Activated naive CD8-positive, alpha-beta T cell treated with anti-CD3 and anti-CD28 coated beads, Interleukin-2, amount 10 ng/mL, durations not matched to agents 7 days and 5 days (primary cell): Measurements from ENCODE around the gene DBI. TPM values are rescaled to one million over a fixed set of nuclear protein-coding genes. Genes with fewer than 3 reads are reported as not detected.

Experiments used
- ATAC-seq: fragments of 150-1000 bp; cut with Tn5 transposase; one replicate; pipeline ENCODE4 v1.10.0; 2021; ENCODE audit warnings: low read depth, moderate library complexity
- POLR2A ChIA-PET: fragments of 350-600 bp; sonication (Branson Sonifier 250); formaldehyde crosslinking; loops from one replicate; lab custom pipeline; 2021; ENCODE audit warnings: antibody characterized with exemption; lab: Charles Lee
- DNase-seq: peaks from one replicate; pipeline ENCODE4 v3.0.0; 2021
- H3K27ac Mint-ChIP-seq: one replicate; pipeline ENCODE4 v1.8.0; 2022; ENCODE audit warnings: mild to moderate bottlenecking, mixed read lengths
- H3K27me3 Mint-ChIP-seq: one replicate; pipeline ENCODE4 v1.8.0; 2022; ENCODE audit warnings: mild to moderate bottlenecking, moderate library complexity, mixed read lengths
- H3K36me3 Mint-ChIP-seq: one replicate; pipeline ENCODE4 v1.8.0; 2021; ENCODE audit warnings: mild to moderate bottlenecking, mixed read lengths
- H3K4me1 Mint-ChIP-seq: one replicate; pipeline ENCODE4 v1.8.0; 2021; ENCODE audit warnings: mixed read lengths
- H3K4me3 Mint-ChIP-seq: one replicate; pipeline ENCODE4 v1.8.0; 2022; ENCODE audit warnings: mild to moderate bottlenecking, moderate library complexity, mixed read lengths
- H3K9me3 Mint-ChIP-seq: one replicate; pipeline ENCODE4 v1.8.0; 2021; ENCODE audit warnings: mixed read lengths
- total RNA-seq, 2 experiments: library from RNA; stranded (reverse); gene quantifications; one replicate each; pipeline ENCODE4 v1.2.3, GENCODE V29; 2021

The DBI gene
- total RNA-seq, 2 experiments from 2014 or later, result 141 to 147 TPM

DNA sequence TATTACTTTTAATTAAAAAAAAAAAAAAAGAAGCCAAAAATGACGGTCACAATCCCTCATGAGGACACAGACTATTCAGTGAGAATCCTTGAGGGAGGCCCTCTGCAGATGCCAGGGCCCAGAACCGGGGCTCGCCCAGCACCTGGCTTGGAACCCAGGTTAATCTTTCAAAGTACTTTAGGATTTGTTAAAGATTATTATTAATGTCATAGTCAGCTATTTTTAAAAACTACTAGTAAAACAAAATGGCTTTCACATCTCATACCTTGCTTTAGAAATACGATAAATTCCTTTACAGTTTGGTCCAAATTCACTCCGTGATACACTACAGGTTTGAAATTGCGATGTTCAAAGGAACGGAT is 27.2 kb upstream of the DBI start:
- Mint-ChIP-seq H3K27me3 (no peaks in the 10 kb centered on the region), H3K4me1 (peaks cover 21% of the 10 kb centered on the region), H3K4me3 (peak overlapping the region; percentile 26), H3K9me3 (no peaks in the 10 kb centered on the region), H3K36me3 (no peaks in the 10 kb centered on the region), H3K27ac (peak overlapping the region; percentile 65)
- POLR2A ChIA-PET, result interaction anchor here (0.8 to 2.2 kb wide), 3 partner anchors 15 to 28 kb away, joined by 3 to 25 read pairs (median 3); partner anchors contain the start of genes C2orf76 and DBI
- DNase-seq (no peak), ATAC-seq (no peak)

DNA sequence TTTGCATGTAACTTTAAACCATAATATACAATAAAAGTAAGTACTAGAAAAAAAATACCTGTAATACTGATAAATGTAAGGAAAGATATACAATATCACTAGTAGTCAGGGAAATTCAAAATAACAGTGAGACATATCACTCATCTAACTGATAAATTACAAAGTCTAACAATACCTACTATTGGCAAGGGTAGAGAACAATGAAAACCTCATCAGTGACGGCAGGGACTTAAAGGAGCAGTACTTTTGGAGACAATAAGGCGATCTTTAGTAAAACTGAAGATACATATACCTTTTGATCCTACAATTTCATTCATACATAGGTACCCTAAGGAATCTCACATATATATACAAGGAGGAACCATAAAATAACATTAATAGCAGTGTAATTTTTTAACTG is 25.1 kb upstream of the DBI start:
- Mint-ChIP-seq H3K4me3 (no peak overlapping the region), H3K27me3 (no peaks in the 10 kb centered on the region), H3K27ac (no peak overlapping the region), H3K36me3 (no peaks in the 10 kb centered on the region), H3K4me1 (peaks cover 21% of the 10 kb centered on the region), H3K9me3 (no peaks in the 10 kb centered on the region)
- POLR2A ChIA-PET, result no interaction called here
- ATAC-seq (no peak), DNase-seq (no peak)

DNA sequence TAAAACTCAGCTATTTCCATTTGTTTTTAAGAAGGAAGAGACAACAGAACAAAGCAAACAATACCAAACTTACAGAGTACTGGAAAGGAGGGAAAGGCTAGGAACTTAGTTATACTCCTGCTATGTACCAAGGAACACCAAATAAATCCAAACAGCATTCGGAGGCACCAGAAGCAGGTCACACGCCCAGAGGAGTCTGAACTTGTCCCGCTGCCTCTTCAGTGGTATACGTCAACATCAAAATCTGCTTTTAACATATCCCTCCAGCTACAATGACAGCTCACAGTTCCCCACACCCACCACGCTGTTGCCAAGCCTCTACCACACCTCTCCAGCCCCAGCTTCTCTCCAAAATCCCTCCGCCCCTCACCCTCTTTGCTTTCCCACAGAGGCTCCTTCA is 17.5 kb upstream of the DBI start:
- no peaks in the 10 kb centered on the region for H3K36me3 Mint-ChIP-seq
- H3K27ac Mint-ChIP-seq, result no peak overlapping the region
- POLR2A ChIA-PET, result no interaction called here
- H3K27me3 Mint-ChIP-seq, result no peaks in the 10 kb centered on the region
- H3K4me3 Mint-ChIP-seq, result no peak overlapping the region
- no peak for DNase-seq
- no peaks in the 10 kb centered on the region for H3K4me1 Mint-ChIP-seq
- H3K9me3 Mint-ChIP-seq, result no peaks in the 10 kb centered on the region
- ATAC-seq, result no peak

DNA sequence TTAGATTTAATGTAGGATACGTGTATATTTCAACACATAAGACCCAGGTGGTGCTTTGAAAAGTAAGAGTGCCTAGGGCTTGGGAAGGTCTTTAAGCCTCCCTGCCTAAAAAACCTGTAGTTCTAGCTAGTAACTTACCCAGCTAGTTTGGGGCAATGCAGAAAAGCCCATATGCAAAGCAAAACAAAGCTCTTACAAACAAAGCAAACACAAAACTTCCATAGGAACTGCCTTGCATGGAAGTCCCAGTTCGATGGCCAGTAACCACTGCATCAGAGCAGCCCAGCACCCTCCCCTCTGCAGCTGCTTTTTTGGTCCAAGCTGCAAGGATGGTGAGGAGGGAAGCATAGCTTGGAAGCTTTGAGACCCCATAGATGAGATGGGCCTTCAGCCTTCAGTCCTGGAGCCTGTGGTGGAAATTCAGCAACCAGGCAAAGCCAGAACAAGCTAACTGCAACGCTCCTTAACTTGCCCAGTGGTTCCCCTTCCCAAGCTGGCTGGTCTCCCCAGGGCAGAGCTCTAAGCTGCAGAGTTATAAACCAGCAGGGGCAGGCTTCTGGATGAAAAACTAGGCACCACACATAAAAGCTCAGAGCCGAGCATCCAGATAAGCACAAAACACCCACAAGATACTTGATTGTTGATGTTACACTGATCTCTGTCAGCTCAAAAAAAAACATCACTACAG is 16.3 kb upstream of the DBI start:
- no peaks in the 10 kb centered on the region for H3K36me3 Mint-ChIP-seq
- no peaks in the 10 kb centered on the region for H3K4me1 Mint-ChIP-seq
- POLR2A ChIA-PET, result interaction anchor here (1.6 kb wide), 1 partner anchor 17 kb away, joined by 7 read pairs; the partner anchor contains the start of genes C2orf76 and DBI
- DNase-seq (no peak), ATAC-seq (no peak)
- no peak overlapping the region for H3K4me3 Mint-ChIP-seq
- no peaks in the 10 kb centered on the region for H3K9me3 Mint-ChIP-seq
- H3K27ac Mint-ChIP-seq, result no peak overlapping the region
- H3K27me3 Mint-ChIP-seq, result no peaks in the 10 kb centered on the region

DNA sequence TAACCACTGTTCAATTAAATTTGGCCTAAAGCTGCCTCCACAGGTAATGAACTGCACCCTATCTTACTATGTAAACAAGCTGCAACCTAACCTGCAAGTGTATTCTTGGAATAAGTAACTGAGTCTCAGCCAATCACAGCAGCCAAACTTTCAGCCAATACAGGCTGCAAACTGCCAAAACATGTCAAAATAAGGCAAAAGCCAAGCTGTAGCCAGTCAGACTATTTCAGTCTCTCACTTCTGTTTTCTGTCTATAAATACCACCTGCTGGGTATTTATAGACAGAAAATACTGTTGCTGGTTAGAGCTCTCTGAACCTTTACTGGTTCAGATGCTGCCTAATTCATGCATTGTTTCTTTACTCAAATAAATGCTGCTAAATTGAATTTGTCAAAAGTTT is 14.4 kb upstream of the DBI start:
- Mint-ChIP-seq H3K4me3 (no peak overlapping the region), H3K36me3 (no peaks in the 10 kb centered on the region), H3K4me1 (peaks cover 10% of the 10 kb centered on the region), H3K9me3 (no peaks in the 10 kb centered on the region), H3K27me3 (no peaks in the 10 kb centered on the region), H3K27ac (no peak overlapping the region)
- POLR2A ChIA-PET, result interaction anchor here (1.6 kb wide), 1 partner anchor 15 kb away, joined by 7 read pairs; the partner anchor contains the start of genes C2orf76 and DBI
- ATAC-seq, result no peak
- no peak for DNase-seq

DNA sequence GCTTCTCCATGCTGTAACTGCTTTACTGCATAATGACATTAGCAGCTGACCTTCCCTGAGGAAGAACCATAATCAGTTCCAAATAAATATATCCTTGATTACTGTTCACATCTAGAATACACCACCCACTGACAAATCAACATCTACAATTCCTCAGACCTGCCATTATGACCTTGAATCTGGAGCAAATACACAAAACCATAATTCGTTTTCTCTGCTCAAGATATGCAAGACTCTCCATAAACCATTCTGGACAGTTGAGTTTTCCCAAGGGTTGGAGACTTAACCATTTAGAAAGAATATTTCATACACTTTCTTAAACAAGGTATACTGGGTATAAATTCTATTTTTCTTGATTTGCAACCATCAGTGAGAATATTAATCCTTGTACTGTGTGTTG is 11.9 kb upstream of the DBI start:
- no peaks in the 10 kb centered on the region for H3K27me3 Mint-ChIP-seq
- no peak for DNase-seq
- no peak overlapping the region for H3K4me3 Mint-ChIP-seq
- no peaks in the 10 kb centered on the region for H3K36me3 Mint-ChIP-seq
- H3K4me1 Mint-ChIP-seq, result peaks cover 10% of the 10 kb centered on the region
- no peak overlapping the region for H3K27ac Mint-ChIP-seq
- no peaks in the 10 kb centered on the region for H3K9me3 Mint-ChIP-seq
- ATAC-seq, result no peak
- POLR2A ChIA-PET, result interaction anchor here (1.2 kb wide), 1 partner anchor 15 kb away, joined by 3 read pairs; no protein-coding TSS in a partner anchor

DNA sequence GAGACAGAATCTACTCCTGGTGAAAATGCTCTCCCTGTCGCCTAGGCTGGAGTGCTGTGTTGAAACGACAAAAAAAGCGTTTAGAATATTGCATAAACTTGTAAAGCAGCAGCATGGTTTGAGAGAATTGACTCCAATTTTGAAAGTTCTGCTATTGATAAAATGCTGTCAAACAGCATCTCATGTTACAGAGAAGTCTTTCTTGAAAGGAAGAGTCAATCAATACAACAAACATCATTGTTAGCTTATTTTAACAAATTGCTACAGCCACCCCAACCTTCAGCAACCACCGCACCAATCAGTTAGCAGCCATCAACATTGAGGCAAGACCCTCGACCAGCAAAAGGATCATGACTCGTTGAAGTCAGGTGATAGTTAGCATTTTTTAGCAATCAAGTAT is 7.0 kb upstream of the DBI start:
- DNase-seq, result no peak
- Mint-ChIP-seq H3K27me3 (no peaks in the 10 kb centered on the region), H3K27ac (no peak overlapping the region), H3K4me3 (no peak overlapping the region), H3K9me3 (no peaks in the 10 kb centered on the region), H3K4me1 (peaks cover 10% of the 10 kb centered on the region), H3K36me3 (no peaks in the 10 kb centered on the region)
- ATAC-seq, result no peak
- POLR2A ChIA-PET, result no interaction called here

DNA sequence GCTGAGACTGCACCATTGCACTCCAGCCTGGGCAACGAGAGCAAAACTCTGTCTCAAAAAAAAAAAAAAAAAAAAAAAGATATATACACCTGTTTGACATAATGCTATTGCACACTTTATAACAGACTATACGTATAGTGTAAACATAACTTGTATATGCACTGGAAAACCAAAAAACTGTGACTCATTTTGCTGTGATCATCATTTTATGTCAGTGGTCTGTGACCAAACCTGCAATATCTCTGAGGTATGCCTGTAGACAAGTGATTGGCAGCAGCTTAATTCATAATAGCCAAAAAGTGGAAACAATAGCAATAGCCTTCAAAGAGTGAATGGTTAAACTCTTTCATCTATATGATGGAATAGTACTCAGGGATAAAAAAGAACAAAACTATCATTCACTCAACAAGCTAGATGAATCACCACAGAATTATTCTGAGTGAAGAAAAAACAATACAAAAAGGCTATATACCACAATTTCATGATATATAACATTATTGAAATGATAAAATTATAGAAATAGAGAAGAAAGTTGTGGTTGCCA is 6.3 kb upstream of the DBI start:
- DNase-seq (no peak), ATAC-seq (no peak)
- H3K4me1 Mint-ChIP-seq, result peaks cover 15% of the 10 kb centered on the region
- no peak overlapping the region for H3K27ac Mint-ChIP-seq
- H3K27me3 Mint-ChIP-seq, result no peaks in the 10 kb centered on the region
- H3K36me3 Mint-ChIP-seq, result no peaks in the 10 kb centered on the region
- no peak overlapping the region for H3K4me3 Mint-ChIP-seq
- no peaks in the 10 kb centered on the region for H3K9me3 Mint-ChIP-seq
- POLR2A ChIA-PET, result no interaction called here

DNA sequence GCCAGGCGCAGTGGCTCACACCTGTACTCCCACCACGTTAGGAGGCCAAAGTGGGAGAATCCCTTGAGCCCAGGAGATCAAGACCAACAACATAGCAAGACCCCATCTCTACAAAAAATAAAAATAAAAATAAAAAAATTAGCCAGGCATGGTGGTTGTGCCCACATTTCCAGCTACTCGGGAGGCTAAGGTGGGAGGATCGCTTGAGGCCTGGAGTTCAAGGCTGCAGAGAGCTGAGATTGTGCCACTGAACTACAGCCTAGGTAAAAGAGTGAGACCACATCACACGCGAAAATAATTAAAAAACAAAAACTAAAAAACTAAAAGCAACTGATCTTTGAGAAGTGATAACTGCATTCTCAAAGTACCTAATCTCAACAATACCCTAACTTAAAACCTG is 2.0 kb upstream of the DBI start:
- POLR2A ChIA-PET, result interaction anchor here (0.6 to 1.0 kb wide), 2 partner anchors 12 to 25 kb away, joined by 3 read pairs; no protein-coding TSS in a partner anchor
- Mint-ChIP-seq H3K27me3 (no peaks in the 10 kb centered on the region), H3K9me3 (no peaks in the 10 kb centered on the region), H3K36me3 (peaks cover 10% of the 10 kb centered on the region), H3K4me1 (peaks cover 20% of the 10 kb centered on the region), H3K4me3 (peak overlapping the region; percentile 100), H3K27ac (no peak overlapping the region)
- ATAC-seq, result no peak
- no peak for DNase-seq

DNA sequence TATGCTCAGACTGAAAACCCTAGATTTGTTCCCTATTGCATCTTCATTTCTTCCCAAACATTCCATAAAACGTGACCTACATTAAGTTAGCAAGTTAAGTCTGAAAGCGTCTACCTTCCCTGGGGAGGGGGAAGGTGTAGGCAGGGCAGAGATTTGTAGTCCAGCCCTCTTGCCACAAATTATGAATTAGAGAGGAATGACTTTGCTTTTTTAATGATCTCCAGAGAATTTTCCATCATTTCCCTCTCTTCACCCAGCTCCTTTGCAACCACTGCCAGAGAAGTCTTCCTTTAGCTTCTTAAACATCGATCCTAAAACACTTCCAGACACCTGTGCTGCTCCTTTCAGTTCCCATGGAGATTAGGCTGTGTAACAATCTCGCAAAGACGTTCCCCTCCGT is 1.3 kb upstream of the DBI start:
- H3K27ac Mint-ChIP-seq, result peak overlapping the region; percentile 96
- H3K4me3 Mint-ChIP-seq, result peak overlapping the region; percentile 100
- H3K4me1 Mint-ChIP-seq, result peaks cover 23% of the 10 kb centered on the region
- peaks cover 15% of the 10 kb centered on the region for H3K36me3 Mint-ChIP-seq
- DNase-seq, result no peak
- no peaks in the 10 kb centered on the region for H3K27me3 Mint-ChIP-seq
- POLR2A ChIA-PET, result interaction anchor here (1.0 kb wide), 1 partner anchor 26 kb away, joined by 3 read pairs; no protein-coding TSS in a partner anchor
- no peaks in the 10 kb centered on the region for H3K9me3 Mint-ChIP-seq
- no peak for ATAC-seq

DNA sequence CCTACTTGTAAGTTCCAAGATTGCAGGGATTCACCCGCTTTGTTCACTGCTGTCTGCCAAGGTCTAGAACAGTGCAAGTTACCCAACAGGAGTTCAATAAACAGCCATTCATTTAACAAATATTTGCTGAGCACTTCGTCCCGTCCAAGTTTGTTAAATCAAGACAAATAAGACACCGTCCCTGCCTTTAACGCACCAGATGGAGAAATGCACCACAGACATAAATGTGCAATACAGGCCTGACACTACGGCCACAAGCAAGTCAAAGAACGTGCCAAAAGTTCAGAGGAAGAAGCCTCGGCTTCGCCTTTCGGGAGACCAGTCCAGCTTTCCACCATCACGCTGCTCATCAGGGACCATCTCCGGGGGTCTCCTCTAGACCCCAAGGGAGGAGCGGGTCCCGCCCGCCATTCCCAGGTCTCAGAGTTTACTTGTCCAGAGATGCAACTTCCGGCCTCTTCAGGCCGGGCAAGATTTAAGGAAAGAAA is 572 bp upstream of the DBI start:
- Mint-ChIP-seq H3K27ac (peak overlapping the region; percentile 96), H3K27me3 (no peaks in the 10 kb centered on the region), H3K4me3 (peak overlapping the region; percentile 100), H3K9me3 (no peaks in the 10 kb centered on the region), H3K4me1 (peaks cover 23% of the 10 kb centered on the region), H3K36me3 (peaks cover 19% of the 10 kb centered on the region)
- POLR2A ChIA-PET, result interaction anchor here (1.0 to 2.5 kb wide), 10 partner anchors 12 to 866 kb away, joined by 3 to 25 read pairs (median 6); no protein-coding TSS in a partner anchor
- ATAC-seq (peak; percentile 4), DNase-seq (no peak)

DNA sequence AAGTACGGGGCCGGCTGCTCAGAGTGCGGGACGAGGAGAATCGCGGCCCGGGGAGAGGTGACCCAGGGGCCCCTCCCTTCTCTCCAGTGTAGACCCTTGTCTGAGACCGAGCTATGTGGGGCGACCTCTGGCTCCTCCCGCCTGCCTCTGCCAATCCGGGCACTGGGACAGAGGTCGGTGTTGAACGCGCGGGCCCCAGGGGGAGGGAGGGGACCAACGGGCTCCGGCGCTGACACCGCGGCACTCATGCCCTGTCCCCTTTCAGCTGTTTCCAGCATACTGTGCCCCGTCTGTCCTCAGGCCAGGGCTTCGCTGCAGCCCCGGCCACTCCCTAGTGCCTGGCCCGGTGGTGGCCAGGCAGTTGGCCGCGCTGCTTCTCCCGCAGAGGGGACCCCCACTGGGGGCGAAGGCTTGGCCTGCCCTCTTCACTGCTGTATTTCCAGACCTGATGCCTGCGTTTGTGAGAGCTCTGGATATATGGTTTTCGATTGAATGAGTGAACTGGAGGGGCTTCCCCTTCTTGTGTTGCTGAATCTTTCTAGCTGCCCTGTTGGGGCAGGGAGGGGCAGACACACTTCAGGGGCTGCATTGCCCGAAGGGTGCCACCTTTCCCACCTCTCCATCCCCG is 809 bp downstream of the DBI start:
- peaks cover 26% of the 10 kb centered on the region for H3K4me1 Mint-ChIP-seq

DNA sequence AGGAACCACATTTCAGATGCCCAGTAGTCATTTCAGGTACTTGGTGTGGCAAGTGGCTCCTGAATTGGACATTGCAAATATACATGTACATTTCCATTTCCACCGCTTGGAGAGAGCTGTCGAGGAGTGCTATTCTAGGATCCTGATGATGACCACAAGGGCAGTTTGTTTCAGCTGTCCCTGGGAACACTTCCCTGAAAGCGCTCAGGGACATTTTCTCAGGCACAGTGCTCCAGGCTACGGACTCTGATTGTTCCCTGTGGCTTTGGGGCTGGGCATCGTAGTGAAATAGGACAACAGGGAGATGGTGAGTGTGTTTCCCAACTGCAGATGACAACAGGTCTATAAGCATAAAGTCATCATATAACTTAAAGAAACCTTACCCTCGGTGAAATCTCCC is 3.1 kb downstream of the DBI start:
- Mint-ChIP-seq H3K36me3 (peaks cover 49% of the 10 kb centered on the region), H3K4me3 (no peak overlapping the region), H3K4me1 (peaks cover 26% of the 10 kb centered on the region), H3K27me3 (no peaks in the 10 kb centered on the region), H3K27ac (no peak overlapping the region), H3K9me3 (no peaks in the 10 kb centered on the region)
- no peak for ATAC-seq
- POLR2A ChIA-PET, result no interaction called here
- DNase-seq, result no peak

More for the DNA sequence above, 809 bp downstream of the DBI start:
- peak; percentile 37 for ATAC-seq
- Mint-ChIP-seq H3K36me3 (peaks cover 29% of the 10 kb centered on the region), H3K9me3 (no peaks in the 10 kb centered on the region), H3K4me3 (peak overlapping the region; percentile 100), H3K27me3 (no peaks in the 10 kb centered on the region), H3K27ac (peak overlapping the region; percentile 96)
- POLR2A ChIA-PET, result interaction anchor here (1.2 to 2.5 kb wide), 9 partner anchors 10 to 865 kb away, joined by 4 to 25 read pairs (median 6); no protein-coding TSS in a partner anchor
- peak; percentile 62 for DNase-seq
